Daoy (cell line): Measurements from ENCODE around the gene MRPS5. TPM values are rescaled to one million over a fixed set of nuclear protein-coding genes. Genes with fewer than 3 reads are reported as not detected.
"Not testable (repeated sequence)": the region's sequence is repeated elsewhere in the genome, so short reads cannot be mapped to it uniquely, and the experiment has no call there.

ENCODE experiments used
- DNase-seq: peaks from one replicate; pipeline ENCODE4 v3.0.0-alpha.2; 2015; ENCODE audit warnings: low read depth
- total RNA-seq: library from RNA; depleted of rRNA; stranded (reverse); fragments of >200 nt; shearing (Covaris generic); gene quantifications from 2 replicates; pipeline ENCODE4 v1.2.3, GENCODE V29; 2014; rRNA removed

MRPS5 gene
- 65.4 and 92.5 TPM in 2 replicates for total RNA-seq

DNA sequence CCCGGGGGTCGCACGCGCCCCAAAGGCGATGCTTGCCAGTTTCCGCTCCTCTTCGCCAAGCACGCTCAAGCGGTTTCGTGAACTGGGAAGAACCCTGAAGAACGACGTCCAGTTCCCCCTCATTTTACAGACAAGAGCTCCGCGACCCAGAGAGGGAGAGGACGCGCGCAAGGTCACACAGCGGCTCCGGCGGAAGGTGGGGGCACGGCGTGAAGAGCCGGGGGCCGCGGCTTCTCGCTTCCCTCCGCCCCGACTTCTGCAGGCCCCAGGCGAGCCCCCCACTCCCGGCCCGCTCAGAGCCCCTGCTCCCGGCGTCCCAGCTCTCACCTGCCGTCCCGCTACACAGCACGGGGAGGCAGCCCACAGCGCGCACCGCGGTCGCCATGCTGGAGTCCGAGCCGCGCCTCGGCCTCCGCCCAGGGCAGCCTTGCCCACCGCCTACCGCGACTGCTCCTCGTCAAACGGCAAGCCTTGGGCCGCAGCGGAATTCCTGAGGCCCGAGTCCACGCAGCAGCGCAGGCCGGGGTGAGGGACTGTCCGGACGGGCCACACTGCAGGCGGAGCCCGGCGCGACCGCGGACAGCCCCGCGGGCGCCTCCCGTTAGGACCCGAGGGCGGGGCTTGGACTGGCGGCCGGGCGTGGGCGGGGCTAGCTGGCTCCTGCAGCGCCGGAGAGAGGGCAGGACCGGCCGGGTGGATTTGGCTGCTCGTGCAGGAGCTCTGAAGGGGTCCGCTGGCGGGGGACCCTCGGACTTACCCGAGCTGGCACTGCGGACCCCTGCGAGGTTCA is at the start of gene MRPS5:
MRPS5 (minus strand) TSS at position 402 of the 790 bp plus-strand sequence; CDS start at position 385, 17 bp downstream.
- DNase-seq = peak; percentile 82

DNA sequence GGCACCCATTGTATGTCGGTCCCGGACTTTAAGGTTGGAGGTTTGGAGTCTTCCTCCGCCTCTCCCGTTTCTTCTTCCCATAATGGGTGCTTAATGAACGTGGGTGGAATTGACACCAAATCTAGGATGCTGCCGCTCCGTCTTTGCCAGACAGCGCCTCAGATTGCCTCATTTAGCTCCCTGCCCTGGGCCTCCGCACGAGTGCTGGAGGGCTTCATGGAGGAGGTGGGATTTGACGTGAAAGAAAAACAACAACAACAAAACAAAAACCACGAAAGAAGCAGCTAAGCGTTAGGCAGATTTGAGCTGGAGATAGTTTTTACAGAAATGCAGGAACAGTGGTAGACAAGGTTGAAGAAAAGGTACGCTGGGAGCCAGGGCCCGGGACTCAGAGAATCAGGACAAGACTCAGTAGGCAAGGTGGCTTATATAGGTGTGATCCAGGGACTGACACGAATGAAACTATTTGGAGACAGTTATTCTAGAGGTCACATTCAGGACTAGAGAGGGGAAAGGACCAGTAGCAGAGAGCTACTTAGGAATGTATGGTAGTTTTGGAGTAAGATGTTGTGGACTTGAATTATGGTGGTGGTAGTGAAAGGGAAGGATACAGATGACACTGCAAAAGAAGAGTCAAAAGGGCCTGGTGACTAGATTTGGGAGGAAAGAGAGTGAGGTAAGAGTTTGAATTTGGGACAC is 44.6 kb upstream of the MRPS5 start:
- DNase-seq = no peak

DNA sequence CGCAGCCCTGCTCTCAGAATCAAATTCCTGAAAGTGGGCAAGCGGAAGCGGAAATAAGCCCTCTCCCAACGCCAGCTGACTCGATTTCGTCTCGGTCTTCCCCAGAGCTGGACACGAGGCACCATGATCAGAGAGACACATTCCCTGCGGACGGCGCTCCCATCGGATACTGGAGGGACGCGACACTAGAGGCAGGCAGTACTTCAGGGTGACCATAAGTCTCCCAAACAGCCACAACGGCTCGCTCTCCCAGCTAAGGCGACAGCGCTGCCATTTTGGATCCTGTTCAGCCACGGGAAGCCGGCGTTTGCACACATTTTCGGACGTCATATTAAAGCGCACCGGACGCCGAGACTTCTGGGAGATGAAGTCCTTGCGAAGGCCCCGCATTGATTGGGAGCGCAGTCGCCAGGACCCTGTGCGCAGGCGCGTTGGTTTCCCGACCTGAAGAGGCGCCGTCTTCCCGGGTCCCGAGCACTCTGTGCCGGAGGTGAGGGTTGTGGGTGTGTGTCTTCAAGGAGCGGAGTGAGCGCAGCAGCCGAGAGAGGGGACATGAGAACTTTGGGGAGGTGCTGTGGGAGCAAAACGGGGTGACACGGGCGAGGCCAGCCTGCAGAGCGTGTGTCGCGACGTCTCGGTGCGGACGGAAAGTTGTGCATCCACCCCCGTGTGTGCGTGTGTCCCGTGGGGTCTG is 43.9 kb upstream of the MRPS5 start, which contains the start of gene ZNF2:
ZNF2 (plus strand) TSS at position 439 of the 694 bp plus-strand sequence. CDS start 10,418 bp downstream, outside the sequence.
- DNase-seq = peak; percentile 97

DNA sequence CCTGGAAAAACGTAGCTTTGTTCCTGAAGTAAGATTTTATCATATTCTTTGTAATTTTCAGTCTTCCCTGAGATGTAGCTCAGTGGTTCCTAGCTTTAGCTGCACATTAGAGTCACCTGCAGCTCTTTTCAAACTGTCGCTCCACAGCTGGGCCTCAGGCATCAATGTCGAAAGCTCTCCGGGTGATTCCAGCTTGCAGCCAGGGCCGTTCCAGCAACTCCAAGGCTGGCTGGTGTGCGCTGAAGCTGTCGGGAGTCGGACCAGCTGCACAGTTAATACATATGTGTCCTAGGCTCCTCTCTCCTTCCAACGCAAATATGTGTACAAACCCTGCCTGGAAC is 43.4 kb upstream of the MRPS5 start:
- no peak for DNase-seq

DNA sequence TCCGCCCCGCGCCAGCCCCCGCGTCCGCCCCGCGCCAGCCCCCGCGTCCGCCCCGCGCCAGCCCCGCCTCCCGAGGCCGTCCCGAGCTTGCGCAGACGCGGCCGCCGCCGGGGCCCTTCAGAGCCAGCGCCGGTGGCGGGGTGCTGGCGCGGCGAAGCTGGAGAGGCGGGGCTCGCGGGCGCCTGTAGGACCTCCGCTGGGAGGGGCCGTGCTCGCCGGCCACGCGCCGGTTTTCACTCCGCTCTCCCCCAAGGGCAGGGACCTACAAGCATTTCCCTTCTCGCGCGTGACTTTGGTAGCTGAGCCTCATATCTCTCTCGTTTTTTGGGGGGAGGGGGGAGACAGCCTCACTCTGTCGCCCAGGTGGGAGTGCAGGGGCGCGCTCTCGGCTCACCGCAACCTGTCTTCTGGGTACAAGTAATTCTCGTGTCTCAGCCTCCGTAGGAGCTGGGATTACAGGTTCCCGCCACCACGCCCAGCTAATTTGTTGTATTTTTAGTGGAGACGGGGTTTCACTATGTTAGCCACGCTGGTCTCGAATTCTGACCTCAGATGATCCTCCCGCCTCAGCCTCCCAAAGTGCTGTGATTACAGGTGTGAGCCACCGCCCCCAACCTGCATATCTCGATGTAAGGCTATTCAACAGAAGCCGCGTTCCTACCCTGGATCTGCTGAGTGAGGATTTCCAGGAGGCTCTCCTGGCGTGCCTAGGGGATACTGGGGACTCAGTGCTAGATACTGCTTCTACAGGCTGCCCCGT is 38.3 kb upstream of the MRPS5 start, which contains the start of gene ZNF514:
ZNF514 (minus strand) TSS at position 159 of the 760 bp plus-strand sequence. CDS start 6,595 bp downstream, outside the sequence.
- DNase-seq = peak; percentile 73

DNA sequence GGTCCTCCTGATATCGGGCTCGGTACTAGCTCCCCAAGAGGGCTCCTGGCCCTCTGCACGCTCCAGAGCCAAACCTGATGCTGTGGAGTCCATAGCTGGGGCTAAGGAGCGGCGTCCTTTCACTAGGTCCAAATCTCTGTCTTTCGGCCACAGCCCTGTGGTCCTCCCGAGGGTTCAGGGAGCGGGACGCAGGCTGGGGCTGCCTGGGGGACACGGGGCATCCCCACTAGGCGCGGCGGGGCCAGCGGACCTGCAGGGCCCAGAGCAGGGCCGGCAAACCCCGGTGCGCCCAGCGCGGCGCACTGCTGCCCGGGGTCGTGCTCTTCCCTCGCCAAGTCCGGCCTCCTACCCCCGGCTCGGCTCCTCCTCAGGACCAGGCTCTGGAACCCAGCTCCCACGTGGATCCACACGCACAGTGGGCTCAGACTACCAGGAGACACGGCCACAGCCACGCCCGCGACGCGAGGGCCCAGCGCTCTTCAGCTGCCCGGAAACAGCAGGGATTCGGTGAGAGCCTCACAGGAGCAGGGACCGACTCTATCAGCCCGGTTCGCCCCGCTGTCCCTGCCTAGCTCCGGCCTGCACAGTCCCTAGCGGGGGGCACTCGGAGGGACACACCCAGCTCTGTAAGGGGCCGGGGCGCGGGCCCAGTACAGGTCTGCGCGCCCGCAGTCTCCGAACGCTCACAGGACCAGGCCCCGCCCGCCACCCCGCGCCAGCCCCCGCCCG is 37.4 kb upstream of the MRPS5 start:
- DNase-seq = peak; percentile 62

DNA sequence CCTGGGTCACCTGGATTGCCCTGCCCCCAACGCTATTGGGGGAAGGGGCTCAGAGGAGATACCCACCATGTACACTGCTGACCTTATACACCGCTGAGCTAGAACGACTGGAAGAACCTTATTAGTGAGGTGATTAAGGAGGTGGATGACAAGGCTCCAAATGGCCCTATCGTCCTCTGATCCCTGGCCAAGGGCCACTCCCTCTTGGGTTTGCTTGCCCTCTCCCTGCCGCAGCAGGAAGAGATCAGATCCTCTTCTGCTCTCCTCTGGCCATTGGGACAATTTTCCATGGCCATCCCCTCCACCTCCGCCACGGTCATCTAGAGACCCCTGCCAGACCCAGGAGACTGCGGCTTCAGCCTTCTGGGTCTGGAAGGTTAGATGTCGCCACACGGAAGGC is 36.8 kb upstream of the MRPS5 start:
- DNase-seq = peak; percentile 3

DNA sequence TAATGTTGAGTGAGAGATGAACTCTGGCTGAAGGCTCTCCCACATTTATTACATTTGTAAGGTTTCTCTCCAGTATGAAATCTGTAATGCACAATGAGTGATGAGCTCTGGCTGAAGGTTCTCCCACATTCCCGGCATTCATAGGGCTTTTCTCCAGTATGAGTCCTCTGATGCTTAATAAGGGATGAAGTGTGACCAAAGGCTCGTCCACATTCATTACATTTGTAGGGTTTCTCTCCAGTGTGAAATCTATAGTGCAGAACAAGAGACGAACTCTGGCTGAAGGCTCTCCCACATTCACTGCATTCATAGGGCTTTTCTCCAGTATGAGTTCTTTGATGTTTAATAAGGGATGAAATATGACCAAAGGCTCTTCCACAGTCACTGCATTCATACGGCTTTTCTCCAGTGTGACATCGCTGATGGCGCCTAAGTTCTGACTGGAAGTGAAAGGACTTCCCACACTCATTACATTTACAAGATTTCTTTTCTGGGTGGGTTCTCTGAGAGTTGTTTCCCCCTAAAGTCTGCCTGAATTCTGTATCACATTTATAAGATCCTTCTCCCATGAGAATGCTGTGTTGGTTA is 27.9 kb upstream of the MRPS5 start:
- DNase-seq = no peak

DNA sequence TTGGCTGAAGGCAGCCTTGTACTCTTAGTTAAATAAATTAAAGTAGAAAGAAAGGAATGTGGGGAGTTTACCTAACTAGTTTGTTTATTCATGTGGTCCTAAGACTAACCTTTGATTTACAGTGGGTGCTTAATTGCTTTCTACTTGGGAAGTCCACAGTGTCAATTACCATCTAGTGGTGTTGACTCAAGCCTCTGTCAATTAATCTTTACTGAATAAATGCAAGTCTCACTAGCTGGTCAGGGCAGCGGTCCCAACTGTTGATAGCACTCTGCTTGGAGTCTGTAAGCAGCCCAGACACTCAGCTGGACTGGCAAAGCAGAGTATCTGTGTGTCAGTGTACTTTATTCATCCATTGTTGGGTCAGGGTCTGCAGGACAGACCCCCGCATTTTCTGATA is 22.2 kb upstream of the MRPS5 start:
- no peak for DNase-seq

DNA sequence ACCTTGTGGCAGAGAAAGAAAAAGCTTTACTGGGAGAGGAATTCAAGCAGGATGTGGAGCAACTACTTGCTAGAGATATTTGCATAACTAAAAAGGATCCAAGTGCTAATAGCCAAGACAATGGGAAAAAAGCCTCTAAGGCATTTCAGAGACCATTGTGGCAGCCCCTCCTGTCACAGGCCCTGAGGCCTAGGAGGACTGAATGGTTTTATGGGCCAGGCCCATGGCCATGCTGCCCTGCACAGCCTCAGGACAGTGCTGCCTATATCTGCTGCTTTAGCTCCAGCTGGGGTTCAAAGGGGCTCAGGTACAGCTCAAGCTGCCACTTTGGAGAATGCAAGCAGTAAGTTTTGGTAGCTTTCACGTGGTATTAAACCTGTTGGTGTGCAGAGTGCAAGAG is 17.1 kb upstream of the MRPS5 start:
- no peak for DNase-seq

DNA sequence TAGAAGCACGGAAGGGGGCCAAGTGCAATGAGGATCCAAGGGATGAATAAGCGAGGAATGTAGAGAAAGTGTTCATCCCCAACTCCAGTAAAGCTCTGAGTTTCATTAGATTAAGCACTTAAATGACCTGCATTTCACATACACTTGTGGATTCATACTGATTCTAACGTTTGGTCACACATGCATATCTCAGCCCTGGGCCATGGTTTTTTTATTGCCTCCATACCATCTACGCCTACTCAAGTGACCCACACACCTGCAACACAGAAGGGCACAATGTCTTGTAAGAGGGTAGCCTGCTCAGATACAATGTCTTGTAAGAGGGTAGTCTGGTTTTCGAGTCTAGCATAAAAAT is 566 bp upstream of the MRPS5 start:
- DNase-seq = no peak

DNA sequence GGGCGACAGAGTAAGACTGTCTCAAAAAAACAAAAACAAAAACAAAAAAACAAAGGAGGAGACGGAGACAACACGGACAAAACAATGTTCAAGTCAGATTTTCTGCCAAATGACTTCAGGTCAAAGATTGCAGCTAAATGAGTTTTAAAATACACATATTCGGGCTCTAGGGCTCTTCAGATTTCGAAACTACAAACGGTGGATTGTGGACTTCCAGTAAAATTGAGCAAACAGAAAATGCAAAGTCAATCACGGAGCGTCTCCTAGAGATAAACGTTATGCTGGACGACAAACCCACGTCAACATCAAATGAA is 558 bp downstream of the MRPS5 start:
- DNase-seq = no peak

DNA sequence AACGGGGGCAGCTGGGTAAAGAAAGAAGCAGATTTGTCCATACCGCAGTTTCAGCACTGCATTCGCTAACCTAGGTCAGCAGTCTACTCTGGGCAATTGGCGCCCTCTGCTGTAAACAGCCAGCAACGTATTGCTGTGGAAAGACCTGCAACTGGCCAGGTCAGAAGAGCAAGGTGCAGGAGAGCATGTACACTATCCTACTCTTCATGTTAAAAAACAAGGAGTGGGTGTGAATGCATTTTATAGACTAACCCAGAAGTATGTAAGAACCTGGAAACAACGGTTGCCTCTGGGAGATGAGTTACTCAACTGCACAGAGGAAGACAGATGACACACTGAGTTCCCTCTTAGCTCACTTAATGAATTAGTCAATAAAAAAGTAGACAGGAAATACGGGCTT is 6.2 kb downstream of the MRPS5 start:
- DNase-seq = peak; percentile 58

DNA sequence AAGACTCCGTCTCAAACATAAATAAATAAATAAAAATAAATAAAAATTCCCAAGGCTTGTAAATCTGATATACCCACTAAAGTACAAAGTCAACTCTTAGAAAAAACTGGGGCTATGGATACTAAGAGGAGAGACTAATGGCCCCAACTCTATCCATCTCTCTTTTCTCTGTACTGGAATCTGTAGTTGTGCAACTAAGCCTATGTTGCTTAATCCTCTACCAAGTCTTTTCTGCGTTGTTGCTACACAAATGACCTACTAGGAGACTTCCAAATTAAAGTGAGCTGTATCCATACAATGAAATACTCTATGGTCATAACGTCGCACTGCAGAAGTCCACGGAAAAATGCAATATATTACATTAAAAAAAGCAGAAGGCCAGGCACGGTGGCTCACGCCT is 8.1 kb downstream of the MRPS5 start:
- no peak for DNase-seq

DNA sequence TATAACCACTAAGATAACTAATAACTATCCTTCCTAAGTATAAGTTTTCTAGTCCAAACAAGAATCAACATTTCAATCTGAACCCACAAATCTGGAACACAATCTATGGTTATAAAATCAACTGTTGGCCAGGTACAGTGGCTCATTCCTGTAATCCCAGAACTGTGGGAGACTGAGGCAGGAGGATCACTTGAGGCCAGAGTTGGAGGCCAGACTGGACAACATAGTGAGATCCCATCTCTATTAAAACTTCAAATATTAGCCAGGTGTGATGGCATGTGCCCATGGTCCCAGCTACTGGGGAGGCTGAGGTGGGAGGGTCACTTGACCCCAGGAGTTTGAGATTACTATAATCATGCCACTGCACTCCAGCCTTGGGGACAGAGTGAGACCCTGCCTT is 11.2 kb downstream of the MRPS5 start:
- DNase-seq = no peak

DNA sequence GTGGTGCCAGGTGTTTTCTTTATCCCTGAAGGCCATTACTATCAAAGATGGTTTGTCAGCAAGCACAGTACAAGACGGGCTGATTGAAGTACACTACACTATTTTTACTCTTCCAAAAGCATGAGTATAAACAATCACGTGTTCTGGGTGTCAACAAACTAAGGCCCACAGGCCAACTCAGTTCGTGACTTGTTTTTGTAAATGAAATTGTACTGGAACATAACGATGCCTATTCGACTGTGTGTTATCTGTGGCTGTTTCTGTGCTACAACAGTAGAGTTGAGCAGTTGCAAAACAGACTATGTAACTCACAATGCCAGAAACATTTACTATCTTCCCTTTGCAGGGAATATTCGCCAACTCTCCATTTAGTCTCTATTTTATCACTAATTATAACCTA is 12.3 kb downstream of the MRPS5 start:
- DNase-seq = no peak

DNA sequence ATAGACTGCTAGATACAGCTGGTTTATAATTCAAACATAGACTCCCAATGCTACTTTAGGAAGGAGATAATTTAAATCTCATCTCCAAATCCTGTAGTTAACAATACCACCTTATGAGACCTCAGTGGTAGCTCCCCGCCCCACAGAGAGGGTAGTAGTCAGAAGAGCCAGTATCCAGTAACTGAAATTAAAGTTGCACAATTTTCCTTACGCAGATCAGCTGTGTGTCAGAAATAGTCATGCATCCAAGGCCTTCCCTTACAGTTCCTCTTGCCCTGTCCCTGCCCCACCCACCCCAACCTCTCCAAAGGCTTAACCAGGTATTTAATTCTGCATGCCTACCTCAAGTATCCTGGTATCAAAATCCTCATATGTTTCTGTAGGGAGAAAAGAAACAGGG is 15.5 kb downstream of the MRPS5 start:
- no peak for DNase-seq

DNA sequence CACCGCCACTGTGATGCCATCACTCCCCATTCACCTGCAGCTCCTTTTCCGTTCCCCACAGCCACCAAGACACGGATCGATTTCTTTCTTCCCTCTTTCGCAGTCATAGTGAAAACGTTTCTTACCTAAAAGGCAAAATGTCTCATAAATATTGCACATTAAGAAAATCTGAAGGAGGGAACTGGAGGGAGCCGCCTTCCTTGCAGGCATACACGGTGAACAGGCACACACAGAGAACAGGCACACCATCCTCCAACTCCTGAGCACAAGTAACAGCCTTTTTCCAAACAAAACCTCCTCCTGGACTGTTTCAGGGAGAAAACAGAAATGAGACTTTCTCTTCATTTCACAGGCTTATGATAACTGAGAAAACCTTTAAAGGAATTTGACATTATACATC is 17.0 kb downstream of the MRPS5 start:
- no peak for DNase-seq

DNA sequence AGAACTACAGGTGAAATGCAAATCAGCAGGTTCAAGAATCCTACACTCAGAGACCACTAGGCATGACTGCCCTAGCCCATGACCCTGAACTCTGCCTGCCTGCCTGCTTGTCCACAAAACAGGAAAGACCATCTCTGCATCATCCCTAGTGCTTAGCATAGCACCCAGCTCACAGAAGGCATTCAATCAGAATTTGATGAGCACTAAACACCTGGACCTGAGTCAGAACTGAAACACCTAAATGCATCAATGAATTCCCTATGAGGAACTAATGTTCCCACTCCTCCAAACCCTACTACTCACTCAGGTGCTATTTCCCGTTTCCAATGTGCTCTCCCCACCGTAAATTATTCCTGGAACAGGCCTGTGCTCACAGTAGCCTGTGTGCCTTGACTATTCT is 21.7 kb downstream of the MRPS5 start:
- DNase-seq = no peak

DNA sequence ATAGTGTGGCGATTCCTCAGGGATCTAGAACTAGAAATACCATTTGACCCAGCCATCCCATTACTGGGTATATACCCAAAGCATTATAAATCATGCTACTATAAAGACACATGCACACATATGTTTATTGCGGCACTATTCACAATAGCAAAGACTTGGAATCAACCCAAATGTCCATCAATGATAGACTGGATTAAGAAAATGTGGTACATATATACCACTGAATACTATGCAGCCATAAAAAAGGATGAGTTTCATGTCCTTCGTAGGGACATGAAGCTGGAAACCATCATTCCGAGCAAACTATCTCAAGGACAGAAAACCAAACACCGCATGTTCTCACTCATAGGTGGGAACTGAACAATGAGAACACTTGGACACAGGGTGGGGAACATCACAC is 23.3 kb downstream of the MRPS5 start:
- not testable (repeated sequence) for DNase-seq
